ENCODE data around the gene SENP8.

SENP8 gene

GRCh38 chr15:72175186-72176044, 57.2 kb downstream of the SENP8 start:
- no peak for DNase-seq (ENCODE audit: low read depth)

GRCh38 chr15:72176159-72176558, 58.0 kb downstream of the SENP8 start:
- DNase-seq (ENCODE audit: low read depth), result no peak

GRCh38 chr15:72176743-72177142, 58.5 kb downstream of the SENP8 start:
- no peak for DNase-seq (ENCODE audit: low read depth)

GRCh38 chr15:72178976-72179585, 60.9 kb downstream of the SENP8 start:
- DNase-seq (ENCODE audit: low read depth), result no peak

DNA sequence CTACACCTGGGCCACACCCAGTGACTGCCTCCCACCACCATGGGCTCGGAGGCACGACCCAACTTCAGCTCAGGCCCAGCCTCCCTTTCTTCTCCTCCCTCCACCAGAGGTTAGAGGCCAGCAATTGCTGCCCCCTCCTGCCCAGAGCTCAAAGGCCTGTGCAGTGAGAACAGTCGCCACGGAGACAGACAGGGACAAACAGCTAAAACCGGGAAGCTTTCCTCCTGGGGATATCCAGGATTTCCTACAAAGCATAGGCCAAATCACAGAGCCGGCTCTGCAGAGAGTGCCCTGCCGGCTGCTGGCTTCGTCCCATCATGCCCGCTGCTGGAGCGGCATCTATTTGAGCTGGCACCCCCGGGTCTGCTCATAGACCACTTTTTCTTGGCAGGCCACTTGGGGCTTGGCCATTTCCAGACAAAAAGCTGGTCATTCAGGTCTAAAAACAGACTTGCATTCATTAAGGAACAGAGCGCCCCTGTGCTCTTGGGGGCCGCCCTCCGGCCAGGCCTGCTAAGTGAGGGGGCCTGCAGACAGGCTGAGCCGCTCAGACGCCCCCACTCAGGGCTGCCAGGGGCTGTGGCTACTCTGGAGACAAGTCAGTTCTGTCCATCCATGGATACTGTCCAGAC, 61.9 kb downstream of the SENP8 start:
- DNase-seq (ENCODE audit: low read depth), result no peak

GRCh38 chr15:72180761-72181324, 62.6 kb downstream of the SENP8 start:
- DNase-seq (ENCODE audit: low read depth), result no peak

GRCh38 chr15:72182244-72182643, 64.0 kb downstream of the SENP8 start:
- DNase-seq (ENCODE audit: low read depth), result no peak

DNA sequence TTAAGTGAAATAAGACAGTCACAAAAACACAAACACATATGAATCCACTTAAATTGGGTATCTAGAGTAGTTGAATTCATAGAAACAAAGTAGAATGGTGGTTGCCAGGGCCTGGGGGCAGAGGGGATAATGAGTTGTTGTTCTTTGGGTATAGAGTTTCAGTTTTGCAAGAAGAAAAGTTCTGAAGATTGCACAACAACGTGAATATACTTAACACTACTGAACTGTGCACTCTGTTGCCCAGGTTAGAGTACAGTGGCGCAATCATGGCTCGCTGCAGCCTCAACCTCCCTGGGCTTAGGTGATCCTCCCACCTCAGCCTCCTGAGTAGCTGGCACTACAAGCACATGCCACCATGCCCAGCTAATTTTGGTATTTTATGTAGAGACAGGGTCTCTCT, 64.5 kb downstream of the SENP8 start:
- no peak for DNase-seq (ENCODE audit: low read depth)

- no peak for DNase-seq (ENCODE audit: low read depth)
Observed at GRCh38 chr15:72183781-72184164, 65.6 kb downstream of the SENP8 start.

GRCh38 chr15:72184165-72184811, 66.1 kb downstream of the SENP8 start:
- DNase-seq (ENCODE audit: low read depth), result no peak

GRCh38 chr15:72189250-72189902, 71.2 kb downstream of the SENP8 start:
- DNase-seq (ENCODE audit: low read depth), result no peak

DNA sequence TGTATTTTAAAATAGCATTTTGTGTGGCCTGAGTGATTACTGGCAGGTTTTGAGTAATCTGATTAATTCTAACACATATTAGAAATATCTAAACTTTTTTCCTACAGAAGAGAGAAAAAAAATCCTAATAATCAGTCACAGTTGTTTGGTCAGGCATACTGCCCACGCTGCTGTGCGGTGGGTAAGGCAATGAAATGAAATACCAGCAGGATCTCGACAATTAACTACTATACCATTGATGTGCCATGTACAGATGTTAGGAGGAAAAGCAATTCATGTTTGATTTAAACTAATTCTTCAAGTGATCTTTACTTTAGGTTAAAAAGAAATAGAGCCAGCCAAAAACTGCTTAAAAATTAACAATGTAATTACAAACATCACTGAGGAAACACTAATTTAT, 74.2 kb downstream of the SENP8 start:
- DNase-seq (ENCODE audit: low read depth), result no peak
